ENCODE results near the gene VPS45.

DNA sequence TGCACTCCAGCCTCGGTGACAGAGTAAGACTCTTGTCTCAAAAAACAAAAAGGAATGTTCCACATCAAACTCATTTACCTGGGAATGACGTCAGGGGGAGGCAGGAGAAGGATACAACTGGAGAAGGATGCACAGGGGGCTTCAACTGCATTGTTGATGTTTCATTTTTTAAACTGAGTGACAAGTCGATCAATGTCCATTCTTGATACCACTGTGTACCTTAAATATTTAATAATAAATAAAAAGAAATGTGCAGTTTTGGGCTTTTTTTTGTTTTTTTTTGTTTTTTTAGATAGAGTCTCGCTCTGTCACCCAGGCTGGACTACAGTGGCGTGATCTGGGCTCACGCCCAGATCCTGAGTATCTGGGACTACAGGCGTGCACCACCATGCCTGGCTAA is 117.9 kb downstream of the VPS45 start:
- TF ChIP-seq, protein P1, sequence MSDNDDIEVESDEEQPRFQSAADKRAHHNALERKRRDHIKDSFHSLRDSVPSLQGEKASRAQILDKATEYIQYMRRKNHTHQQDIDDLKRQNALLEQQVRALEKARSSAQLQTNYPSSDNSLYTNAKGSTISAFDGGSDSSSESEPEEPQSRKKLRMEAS (IDR thresholded peaks at IDR 0.05), result no peak
- TF ChIP-seq, protein P2, sequence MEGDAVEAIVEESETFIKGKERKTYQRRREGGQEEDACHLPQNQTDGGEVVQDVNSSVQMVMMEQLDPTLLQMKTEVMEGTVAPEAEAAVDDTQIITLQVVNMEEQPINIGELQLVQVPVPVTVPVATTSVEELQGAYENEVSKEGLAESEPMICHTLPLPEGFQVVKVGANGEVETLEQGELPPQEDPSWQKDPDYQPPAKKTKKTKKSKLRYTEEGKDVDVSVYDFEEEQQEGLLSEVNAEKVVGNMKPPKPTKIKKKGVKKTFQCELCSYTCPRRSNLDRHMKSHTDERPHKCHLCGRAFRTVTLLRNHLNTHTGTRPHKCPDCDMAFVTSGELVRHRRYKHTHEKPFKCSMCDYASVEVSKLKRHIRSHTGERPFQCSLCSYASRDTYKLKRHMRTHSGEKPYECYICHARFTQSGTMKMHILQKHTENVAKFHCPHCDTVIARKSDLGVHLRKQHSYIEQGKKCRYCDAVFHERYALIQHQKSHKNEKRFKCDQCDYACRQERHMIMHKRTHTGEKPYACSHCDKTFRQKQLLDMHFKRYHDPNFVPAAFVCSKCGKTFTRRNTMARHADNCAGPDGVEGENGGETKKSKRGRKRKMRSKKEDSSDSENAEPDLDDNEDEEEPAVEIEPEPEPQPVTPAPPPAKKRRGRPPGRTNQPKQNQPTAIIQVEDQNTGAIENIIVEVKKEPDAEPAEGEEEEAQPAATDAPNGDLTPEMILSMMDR (IDR thresholded peaks at IDR 0.05; ENCODE audit: low read depth, low read length, missing input control), result no peak
- TF ChIP-seq YY1 (IDR thresholded peaks at IDR 0.05), result no peak
- no peak for TF ChIP-seq RXRA (IDR thresholded peaks at IDR 0.05)
